NCI-H2227 (cell line): ENCODE data around the gene MCIDAS.

ENCODE experiments used
- DNase-seq: peaks from one replicate; lab custom pipeline; 2025; ENCODE audit not compliant: unreplicated experiment; lab: John Stamatoyannopoulos, UW

The MCIDAS gene

GRCh38 chr5:55226934-55227663, at the start of gene MCIDAS:
MCIDAS (minus strand) TSS chr5:55227315; CDS start chr5:55227138, 177 bp downstream.
- peak; percentile 72 for DNase-seq

- no peak for DNase-seq
Observed at GRCh38 chr5:55276771-55277170, 49.7 kb upstream of the MCIDAS start.

- no peak for DNase-seq
Observed at GRCh38 chr5:55258339-55258738, 31.2 kb upstream of the MCIDAS start.

GRCh38 chr5:55254802-55255201, 27.7 kb upstream of the MCIDAS start:
- DNase-seq, result no peak

- no peak for DNase-seq
Observed at GRCh38 chr5:55250064-55250463, 22.9 kb upstream of the MCIDAS start.

GRCh38 chr5:55241746-55242145, 14.6 kb upstream of the MCIDAS start:
- DNase-seq, result no peak

GRCh38 chr5:55236800-55237199, 9.7 kb upstream of the MCIDAS start:
- DNase-seq, result no peak

- peak; percentile 44 for DNase-seq
Observed at GRCh38 chr5:55234121-55234700, 7.1 kb upstream of the MCIDAS start.

GRCh38 chr5:55232985-55233928, 6.1 kb upstream of the MCIDAS start, which contains the start of gene CCNO:
CCNO (minus strand) TSS chr5:55233608; CDS start chr5:55233523, 85 bp downstream.
- DNase-seq, result peak; percentile 92

GRCh38 chr5:55232271-55232984, 5.3 kb upstream of the MCIDAS start:
- DNase-seq, result peak; percentile 68

- no peak for DNase-seq
Observed at GRCh38 chr5:55231919-55232270, 4.8 kb upstream of the MCIDAS start.

- peak; percentile 56 for DNase-seq
Observed at GRCh38 chr5:55231029-55231918, 4.2 kb upstream of the MCIDAS start.

- no peak for DNase-seq
Observed at GRCh38 chr5:55230086-55230629, 3.0 kb upstream of the MCIDAS start.

- DNase-seq, result peak; percentile 62
Observed at GRCh38 chr5:55227664-55228430, 732 bp upstream of the MCIDAS start.

- DNase-seq, result peak; percentile 80
Observed at GRCh38 chr5:55226027-55226933, 835 bp downstream of the MCIDAS start.

- DNase-seq, result no peak
Observed at GRCh38 chr5:55225346-55225745, 1.8 kb downstream of the MCIDAS start.

GRCh38 chr5:55223812-55224240, 3.3 kb downstream of the MCIDAS start:
- no peak for DNase-seq
